WTC11 (cell line): ENCODE results near the gene IGFBP7. TPM values are rescaled to one million over a fixed set of nuclear protein-coding genes. Genes with fewer than 3 reads are reported as not detected.

ENCODE experiments used
- ATAC-seq: fragments of 200-7000 bp; cut with Tn5 transposase; 2 replicates; pipeline ENCODE4 v1.10.0; 2021; ENCODE audit warnings: mild to moderate bottlenecking, moderate library complexity
- CTCF ChIA-PET: fragments of 300-600 bp; sonication (Branson Sonifier 250); formaldehyde crosslinking; loops from one replicate; lab custom pipeline; 2021; ENCODE audit warnings: antibody characterized with exemption; lab: Charles Lee
- POLR2A ChIA-PET: fragments of 350-600 bp; sonication (Branson Sonifier 250); formaldehyde crosslinking; loops from one replicate; lab custom pipeline; 2021; ENCODE audit warnings: antibody characterized with exemption; lab: Charles Lee
- DNase-seq: peaks from one replicate; pipeline ENCODE4 v3.0.0; 2021; ENCODE audit warnings: low spot score
- H3K27ac Mint-ChIP-seq: 2 replicates; pipeline ENCODE4 v1.8.0; 2021; ENCODE audit warnings: mixed read lengths
- H3K27me3 Mint-ChIP-seq: 2 replicates; pipeline ENCODE4 v1.8.0; 2021; ENCODE audit warnings: low read depth, mild to moderate bottlenecking, moderate library complexity, mixed read lengths
- H3K36me3 Mint-ChIP-seq: 2 replicates; pipeline ENCODE4 v1.8.0; 2021; ENCODE audit warnings: mixed read lengths
- H3K4me1 Mint-ChIP-seq: 2 replicates; pipeline ENCODE4 v1.8.0; 2022; ENCODE audit warnings: mixed read lengths
- H3K4me3 Mint-ChIP-seq: 2 replicates; pipeline ENCODE4 v1.8.0; 2021; ENCODE audit warnings: mild to moderate bottlenecking, moderate library complexity, mixed read lengths
- H3K9me3 Mint-ChIP-seq: 2 replicates; pipeline ENCODE4 v1.8.0; 2021; ENCODE audit warnings: mixed read lengths
- CTCF ChIP-seq: fragments of 200-600 bp; IDR thresholded peaks from 2 replicates; pipeline ENCODE4 v1.8.0; 2022; ENCODE audit warnings: antibody characterized with exemption
- HMGA2 ChIP-seq: fragments of 250-450 bp; sonication (Bioruptor Pico); IDR thresholded peaks from 2 replicates; pipeline ENCODE4 v1.4.0; 2021; ENCODE audit warnings: mild to moderate bottlenecking, moderate library complexity
- HMGXB4 ChIP-seq: sonication (generic); formaldehyde crosslinking; IDR thresholded peaks from 2 replicates; pipeline ENCODE4 v1.8.1; 2023; ENCODE audit warnings: mild to moderate bottlenecking, moderate library complexity, missing genetic modification reagents
- KAT7 ChIP-seq: sonication (generic); formaldehyde crosslinking; IDR thresholded peaks from 2 replicates; pipeline ENCODE4 v1.8.1; 2023; ENCODE audit warnings: missing genetic modification reagents, mild to moderate bottlenecking, borderline replicate concordance
- NFATC4 ChIP-seq: fragments of 250-450 bp; sonication (Bioruptor Pico); IDR thresholded peaks from 2 replicates; pipeline ENCODE4 v1.9.0; 2021; ENCODE audit warnings: mild to moderate bottlenecking
- NFE2L1 ChIP-seq: sonication (generic); formaldehyde crosslinking; IDR thresholded peaks from 2 replicates; pipeline ENCODE4 v1.8.1; 2023; ENCODE audit warnings: missing genetic modification reagents
- NR2C2 ChIP-seq: sonication (generic); formaldehyde crosslinking; IDR thresholded peaks from 2 replicates; pipeline ENCODE4 v1.8.0; 2022; ENCODE audit warnings: mild to moderate bottlenecking, missing genetic modification reagents
- SMAD4 ChIP-seq: sonication (generic); formaldehyde crosslinking; IDR thresholded peaks from 2 replicates; pipeline ENCODE4 v1.8.0; 2022; ENCODE audit warnings: mild to moderate bottlenecking, missing genetic modification reagents
- SP1 ChIP-seq: sonication (generic); formaldehyde crosslinking; conservative IDR thresholded peaks from 2 replicates; pipeline ENCODE4 v1.8.1; 2022; ENCODE audit warnings: missing genetic modification reagents
- USF2 ChIP-seq: sonication (generic); formaldehyde crosslinking; IDR thresholded peaks from 2 replicates; pipeline ENCODE4 v1.8.1; 2023; ENCODE audit warnings: mild to moderate bottlenecking, missing genetic modification reagents, moderate library complexity
- ZNF121 ChIP-seq: sonication (generic); formaldehyde crosslinking; IDR thresholded peaks from 2 replicates; pipeline ENCODE4 v1.8.0; 2023; ENCODE audit warnings: missing genetic modification reagents
- ZNF263 ChIP-seq: sonication (generic); formaldehyde crosslinking; IDR thresholded peaks from 2 replicates; pipeline ENCODE4 v1.8.1; 2022; ENCODE audit warnings: low read depth, mild to moderate bottlenecking, moderate library complexity, missing genetic modification reagents
- ZNF317 ChIP-seq: sonication (generic); formaldehyde crosslinking; IDR thresholded peaks from 2 replicates; pipeline ENCODE4 v1.8.1; 2023; ENCODE audit warnings: low read depth, mild to moderate bottlenecking, moderate library complexity, missing genetic modification reagents, borderline replicate concordance
- total RNA-seq: library from RNA; stranded (reverse); gene quantifications from 3 replicates; pipeline ENCODE4 v1.2.3, GENCODE V29; 2021
- TF ChIP-seq, protein P1 (sequence below): sonication (generic); formaldehyde crosslinking; IDR thresholded peaks from 2 replicates; pipeline ENCODE4 v1.8.0; 2022; ENCODE audit warnings: mild to moderate bottlenecking, missing genetic modification reagents
- TF ChIP-seq, protein P2 (sequence below): fragments of 250-450 bp; sonication (Bioruptor Pico); IDR thresholded peaks from 2 replicates; pipeline ENCODE4 v2.1.2; 2022; ENCODE audit warnings: mild to moderate bottlenecking, moderate library complexity
- TF ChIP-seq, protein P3 (sequence below): fragments of 250-450 bp; sonication (Bioruptor Pico); IDR thresholded peaks from 2 replicates; pipeline ENCODE4 v1.8.0; 2021; ENCODE audit warnings: mild to moderate bottlenecking
- TF ChIP-seq, protein P4 (sequence below): sonication (generic); formaldehyde crosslinking; IDR thresholded peaks from 2 replicates; pipeline ENCODE4 v1.8.1; 2023; ENCODE audit warnings: mild to moderate bottlenecking, missing genetic modification reagents

Gene IGFBP7
- total RNA-seq, 1 experiment from 2014 or later = 1.4 TPM

DNA sequence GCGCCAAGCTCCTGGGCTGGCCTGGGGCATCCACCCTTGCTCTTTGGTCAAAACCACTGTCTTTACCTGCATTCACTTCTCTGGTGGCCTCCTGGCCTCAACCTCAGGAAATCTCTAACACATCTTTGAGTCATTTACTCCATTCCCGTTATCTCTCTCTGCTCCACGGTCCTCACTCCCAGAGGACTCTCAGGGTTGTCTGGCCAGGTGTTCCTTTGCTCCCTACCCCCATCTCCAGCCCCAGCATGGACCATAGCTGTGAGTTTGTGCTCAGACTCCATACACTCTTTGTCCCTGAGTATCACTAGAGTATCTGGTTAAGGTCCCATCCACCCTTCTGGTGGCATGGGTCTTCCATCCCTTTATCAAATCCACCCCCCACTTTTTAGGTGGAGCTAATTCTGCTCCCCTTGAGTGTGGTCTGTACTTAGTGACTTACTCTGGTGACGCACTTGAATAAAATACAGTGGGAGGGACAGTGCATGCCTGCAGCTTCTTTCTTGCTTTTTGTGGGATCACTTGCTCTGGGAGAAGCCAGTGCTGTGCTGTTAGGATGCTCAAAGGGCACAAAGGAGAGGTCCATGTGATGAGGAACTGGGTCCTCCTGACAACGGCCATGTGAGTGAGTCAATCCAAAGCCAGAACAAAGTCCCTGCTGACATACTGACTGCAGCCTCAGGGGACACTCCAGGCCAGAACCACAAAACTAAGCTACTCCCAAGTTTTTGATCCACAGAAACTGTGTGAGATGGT is 44.3 kb downstream of the IGFBP7 start:
- CTCF ChIA-PET = interaction anchor here (1.5 kb wide), 1 partner anchor 97 kb away, joined by 3 read pairs; no protein-coding TSS in a partner anchor
- Mint-ChIP-seq H3K27me3 (no peaks in the 10 kb centered on the region), H3K27ac (no peak overlapping the region)

More for the DNA sequence above, 44.3 kb downstream of the IGFBP7 start:
- H3K4me3 Mint-ChIP-seq = no peak overlapping the region
- no peaks in the 10 kb centered on the region for H3K9me3 Mint-ChIP-seq
- POLR2A ChIA-PET = no interaction called here
- TF ChIP-seq, protein P1, sequence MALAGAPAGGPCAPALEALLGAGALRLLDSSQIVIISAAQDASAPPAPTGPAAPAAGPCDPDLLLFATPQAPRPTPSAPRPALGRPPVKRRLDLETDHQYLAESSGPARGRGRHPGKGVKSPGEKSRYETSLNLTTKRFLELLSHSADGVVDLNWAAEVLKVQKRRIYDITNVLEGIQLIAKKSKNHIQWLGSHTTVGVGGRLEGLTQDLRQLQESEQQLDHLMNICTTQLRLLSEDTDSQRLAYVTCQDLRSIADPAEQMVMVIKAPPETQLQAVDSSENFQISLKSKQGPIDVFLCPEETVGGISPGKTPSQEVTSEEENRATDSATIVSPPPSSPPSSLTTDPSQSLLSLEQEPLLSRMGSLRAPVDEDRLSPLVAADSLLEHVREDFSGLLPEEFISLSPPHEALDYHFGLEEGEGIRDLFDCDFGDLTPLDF (CRISPR knock-in tag) = no peak
- TF ChIP-seq ZNF121 (no peak), HMGXB4 (CRISPR knock-in tag) (no peak), SP1 (CRISPR knock-in tag) (no peak), USF2 (no peak), NR2C2 (no peak), SMAD4 (CRISPR knock-in tag) (no peak), ZNF317 (CRISPR knock-in tag) (no peak), NFE2L1 (CRISPR knock-in tag) (no peak), CTCF (no peak), HMGA2 (no peak), KAT7 (CRISPR knock-in tag) (no peak), NFATC4 (CRISPR knock-in tag) (no peak), ZNF263 (CRISPR knock-in tag) (no peak)
- TF ChIP-seq, protein P2, sequence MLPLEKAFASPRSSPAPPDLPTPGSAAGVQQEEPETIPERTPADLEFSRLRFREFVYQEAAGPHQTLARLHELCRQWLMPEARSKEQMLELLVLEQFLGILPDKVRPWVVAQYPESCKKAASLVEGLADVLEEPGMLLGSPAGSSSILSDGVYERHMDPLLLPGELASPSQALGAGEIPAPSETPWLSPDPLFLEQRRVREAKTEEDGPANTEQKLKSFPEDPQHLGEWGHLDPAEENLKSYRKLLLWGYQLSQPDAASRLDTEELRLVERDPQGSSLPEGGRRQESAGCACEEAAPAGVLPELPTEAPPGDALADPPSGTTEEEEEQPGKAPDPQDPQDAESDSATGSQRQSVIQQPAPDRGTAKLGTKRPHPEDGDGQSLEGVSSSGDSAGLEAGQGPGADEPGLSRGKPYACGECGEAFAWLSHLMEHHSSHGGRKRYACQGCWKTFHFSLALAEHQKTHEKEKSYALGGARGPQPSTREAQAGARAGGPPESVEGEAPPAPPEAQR (CRISPR knock-in tag) = no peak
- TF ChIP-seq, protein P3, sequence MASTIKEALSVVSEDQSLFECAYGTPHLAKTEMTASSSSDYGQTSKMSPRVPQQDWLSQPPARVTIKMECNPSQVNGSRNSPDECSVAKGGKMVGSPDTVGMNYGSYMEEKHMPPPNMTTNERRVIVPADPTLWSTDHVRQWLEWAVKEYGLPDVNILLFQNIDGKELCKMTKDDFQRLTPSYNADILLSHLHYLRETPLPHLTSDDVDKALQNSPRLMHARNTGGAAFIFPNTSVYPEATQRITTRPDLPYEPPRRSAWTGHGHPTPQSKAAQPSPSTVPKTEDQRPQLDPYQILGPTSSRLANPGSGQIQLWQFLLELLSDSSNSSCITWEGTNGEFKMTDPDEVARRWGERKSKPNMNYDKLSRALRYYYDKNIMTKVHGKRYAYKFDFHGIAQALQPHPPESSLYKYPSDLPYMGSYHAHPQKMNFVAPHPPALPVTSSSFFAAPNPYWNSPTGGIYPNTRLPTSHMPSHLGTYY = no peak
- TF ChIP-seq, protein P4, sequence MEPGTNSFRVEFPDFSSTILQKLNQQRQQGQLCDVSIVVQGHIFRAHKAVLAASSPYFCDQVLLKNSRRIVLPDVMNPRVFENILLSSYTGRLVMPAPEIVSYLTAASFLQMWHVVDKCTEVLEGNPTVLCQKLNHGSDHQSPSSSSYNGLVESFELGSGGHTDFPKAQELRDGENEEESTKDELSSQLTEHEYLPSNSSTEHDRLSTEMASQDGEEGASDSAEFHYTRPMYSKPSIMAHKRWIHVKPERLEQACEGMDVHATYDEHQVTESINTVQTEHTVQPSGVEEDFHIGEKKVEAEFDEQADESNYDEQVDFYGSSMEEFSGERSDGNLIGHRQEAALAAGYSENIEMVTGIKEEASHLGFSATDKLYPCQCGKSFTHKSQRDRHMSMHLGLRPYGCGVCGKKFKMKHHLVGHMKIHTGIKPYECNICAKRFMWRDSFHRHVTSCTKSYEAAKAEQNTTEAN (CRISPR knock-in tag) = no peak
- 0 out of 2 replicates have a peak, but pooled peaks cover under 1% of the 10 kb centered on the region for H3K4me1 Mint-ChIP-seq
- ATAC-seq (no peak), DNase-seq (no peak)
- no peaks in the 10 kb centered on the region for H3K36me3 Mint-ChIP-seq
